ENCODE measurements around the gene MMP26.

Gene MMP26

GRCh38 chr11:4704054-4704789, at the start of gene MMP26:
Gene MMP26 (plus strand): TSS chr11:4704784.
- DNase-seq = peak; percentile 98

- no peak for DNase-seq
Observed at GRCh38 chr11:4658629-4659445, 45.7 kb upstream of the MMP26 start.

GRCh38 chr11:4662876-4663275, 41.7 kb upstream of the MMP26 start:
- DNase-seq = no peak

GRCh38 chr11:4664183-4664582, 40.4 kb upstream of the MMP26 start:
- DNase-seq = no peak

GRCh38 chr11:4664786-4665185, 39.8 kb upstream of the MMP26 start:
- no peak for DNase-seq

- no peak for DNase-seq
Observed at GRCh38 chr11:4665424-4665823, 39.2 kb upstream of the MMP26 start.

- no peak for DNase-seq
Observed at GRCh38 chr11:4671741-4672140, 32.8 kb upstream of the MMP26 start.

GRCh38 chr11:4672470-4672869, 32.1 kb upstream of the MMP26 start:
- no peak for DNase-seq

GRCh38 chr11:4673781-4674180, 30.8 kb upstream of the MMP26 start:
- no peak for DNase-seq

- peak; percentile 86 for DNase-seq
Observed at GRCh38 chr11:4677948-4678347, 26.6 kb upstream of the MMP26 start.

GRCh38 chr11:4680341-4680740, 24.2 kb upstream of the MMP26 start:
- peak; percentile 80 for DNase-seq

GRCh38 chr11:4682623-4683419, 21.8 kb upstream of the MMP26 start:
- peak; percentile 20 for DNase-seq

- DNase-seq = peak; percentile 32
Observed at GRCh38 chr11:4684631-4685285, 19.8 kb upstream of the MMP26 start.

- DNase-seq = no peak
Observed at GRCh38 chr11:4695442-4695841, 9.1 kb upstream of the MMP26 start.

GRCh38 chr11:4697585-4697984, 7.0 kb upstream of the MMP26 start, which contains the start of gene OR51E2:
Gene OR51E2 (minus strand): TSS chr11:4697853. CDS start chr11:4682711, 15,142 bp downstream.
- DNase-seq = peak; percentile 81

- no peak for DNase-seq
Observed at GRCh38 chr11:4699697-4700435, 4.7 kb upstream of the MMP26 start.

GRCh38 chr11:4700436-4700820, 4.2 kb upstream of the MMP26 start:
- DNase-seq = no peak

GRCh38 chr11:4704790-4705334, 278 bp downstream of the MMP26 start:
- DNase-seq = peak; percentile 81

GRCh38 chr11:4713241-4713640, 8.7 kb downstream of the MMP26 start:
- peak; percentile 74 for DNase-seq

- DNase-seq = peak; percentile 40
Observed at GRCh38 chr11:4714300-4714699, 9.7 kb downstream of the MMP26 start.
